NCI-H1417 treated with DMSO at 0.1 percent for 48 hours (cell line): ENCODE data around the gene APBA2.
"Not testable (repeated sequence)": the region's sequence is repeated elsewhere in the genome, so short reads cannot be mapped to it uniquely, and the experiment has no call there.

Experiments
- DNase-seq: peaks from one replicate; lab custom pipeline; 2025; lab: John Stamatoyannopoulos, UW

APBA2 gene

DNA sequence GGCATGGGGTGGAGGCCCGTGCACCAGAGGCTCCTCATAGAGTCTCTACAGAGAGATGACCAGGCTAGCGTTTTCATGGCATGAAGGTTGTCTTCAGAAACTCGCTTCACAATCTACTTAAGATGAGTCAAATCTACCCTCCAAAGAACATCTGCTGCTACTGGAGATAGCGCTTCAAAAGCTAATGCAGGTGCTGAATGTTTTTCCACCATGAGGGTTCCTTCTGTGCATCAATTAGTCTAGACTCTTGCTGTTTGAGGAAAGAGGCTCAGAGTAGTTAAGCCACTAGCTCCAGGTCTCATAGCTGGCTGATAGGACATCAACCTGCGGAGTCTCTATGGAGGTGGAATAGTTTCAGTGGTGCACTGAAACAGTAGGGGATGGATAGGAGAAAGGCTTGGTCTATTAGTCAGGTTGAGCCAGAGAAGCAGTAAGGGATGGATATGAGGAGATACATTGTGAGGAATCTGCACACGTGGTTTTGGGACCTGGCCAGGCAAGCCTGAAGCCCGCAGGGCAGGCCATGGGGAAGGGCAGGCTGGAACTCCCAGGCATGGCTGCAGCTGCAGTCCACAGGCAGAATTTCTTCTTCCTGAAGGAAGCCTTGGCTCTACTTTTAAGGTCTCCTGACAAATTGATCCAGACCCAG is 117.5 kb downstream of the APBA2 start:
- DNase-seq = no peak

GRCh38 chr15:29003840-29004233 is 118.1 kb downstream of the APBA2 start:
- DNase-seq = no peak

DNA sequence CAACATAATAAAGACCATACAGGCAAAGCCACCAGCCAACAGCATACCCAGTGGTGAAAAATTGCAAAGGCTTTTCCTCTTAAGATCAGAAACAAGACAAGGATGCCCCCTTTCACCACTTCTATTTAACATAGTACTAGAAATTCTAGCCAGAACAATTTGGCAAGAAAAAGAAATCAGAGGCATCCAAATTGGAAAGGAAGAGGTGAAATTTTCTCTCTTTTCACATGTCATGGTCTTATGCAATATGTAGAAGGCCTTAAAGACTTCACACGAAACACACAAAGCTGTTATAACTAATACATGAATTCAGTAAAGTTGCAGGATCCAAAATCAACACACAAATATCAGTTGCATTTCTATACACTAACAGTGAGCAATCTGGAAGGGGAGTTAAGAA is 120.2 kb downstream of the APBA2 start:
- DNase-seq = no peak

- no peak for DNase-seq
Observed at GRCh38 chr15:29008846-29009245, 123.1 kb downstream of the APBA2 start.

DNA sequence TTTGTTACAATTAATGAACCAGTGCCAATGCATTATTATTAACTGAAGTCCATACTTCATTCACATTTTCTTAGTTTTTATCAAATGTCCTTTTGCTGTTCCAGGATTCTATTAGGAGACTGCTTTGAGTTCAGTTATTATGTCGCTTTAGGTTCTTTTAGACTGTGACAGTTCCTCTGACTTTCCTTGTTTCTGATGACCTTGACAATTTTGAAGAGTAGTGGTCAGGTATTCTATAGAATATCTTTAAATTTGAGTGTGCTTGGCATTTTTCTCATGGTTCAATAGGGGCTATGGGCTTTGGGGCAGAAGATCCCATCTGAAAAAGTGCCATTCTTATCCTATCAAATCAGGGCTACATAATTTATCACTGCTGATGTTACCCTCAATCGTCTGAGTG is 126.3 kb downstream of the APBA2 start:
- no peak for DNase-seq

DNA sequence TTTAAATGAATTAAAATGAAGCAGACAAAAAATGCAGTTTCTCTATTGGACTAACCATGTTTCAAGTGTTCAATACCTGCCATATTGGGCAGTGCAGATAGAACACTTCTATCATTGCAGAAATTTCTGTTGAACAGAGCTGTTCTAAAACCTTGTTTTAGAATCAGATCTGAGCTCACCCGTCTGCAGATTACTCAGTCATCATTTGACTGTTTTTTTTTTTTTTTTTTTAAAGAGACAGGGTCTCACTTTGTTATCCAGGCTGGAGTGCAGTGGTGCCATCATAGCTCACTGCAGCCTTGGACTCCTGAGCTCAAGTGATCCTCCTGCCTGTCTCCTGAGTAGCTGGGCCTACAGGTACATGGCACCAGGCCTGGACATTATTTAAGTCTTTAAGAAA is 128.7 kb downstream of the APBA2 start:
- no peak for DNase-seq

- no peak for DNase-seq
Observed at GRCh38 chr15:29016518-29016917, 130.7 kb downstream of the APBA2 start.

DNA sequence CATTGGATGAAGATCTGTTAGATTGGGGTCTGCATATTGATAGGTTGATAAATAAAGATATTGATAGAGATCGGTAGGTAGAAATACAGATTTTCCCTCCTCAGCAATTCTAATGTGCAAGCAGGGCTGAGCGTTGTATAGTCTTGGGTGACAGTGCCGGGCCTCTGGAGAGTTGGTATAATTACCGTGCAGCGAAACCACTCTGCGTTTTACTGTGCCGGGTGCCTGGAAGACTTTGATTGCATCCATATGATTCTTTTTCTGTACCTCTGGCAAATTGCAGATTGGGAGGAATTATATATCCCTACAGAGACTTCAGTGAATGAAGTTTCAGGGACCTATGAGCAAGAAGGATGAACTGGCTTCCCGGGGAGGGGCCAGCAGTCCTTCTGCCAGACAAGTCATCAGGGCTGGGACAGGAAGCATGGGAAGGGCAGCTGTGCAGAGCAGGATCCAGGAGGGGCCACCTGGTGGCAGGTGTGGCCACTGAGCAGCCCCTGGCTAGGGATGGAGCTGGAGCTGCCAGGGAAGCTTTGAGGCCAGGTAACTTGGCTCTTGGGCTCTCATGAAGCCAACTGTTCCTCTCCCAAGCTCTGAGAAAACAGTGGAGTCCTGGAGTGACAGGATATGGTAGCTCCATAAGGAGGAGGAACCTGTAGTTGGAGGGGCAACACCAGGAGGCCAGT is 132.5 kb downstream of the APBA2 start:
- DNase-seq = no peak

GRCh38 chr15:29018995-29019976 is 133.5 kb downstream of the APBA2 start:
- no peak for DNase-seq

DNA sequence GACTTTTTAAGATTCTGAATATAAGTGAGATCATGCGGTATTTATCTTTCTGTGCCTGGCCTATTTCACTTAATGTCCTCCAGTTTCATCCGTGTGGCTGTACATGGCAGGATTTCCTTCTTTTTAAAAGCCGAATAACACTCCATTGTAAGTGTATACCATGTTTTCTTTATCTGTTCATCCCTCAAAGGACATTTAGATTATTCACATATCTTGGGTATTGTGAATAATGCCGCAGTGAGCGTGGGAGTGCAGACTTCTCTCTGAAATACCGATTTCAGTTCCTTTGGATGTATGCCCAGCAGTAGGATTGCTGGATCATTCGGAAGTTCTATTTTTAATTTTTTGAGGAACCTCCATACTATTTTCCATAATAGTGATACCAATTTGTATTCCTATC is 136.1 kb downstream of the APBA2 start:
- no peak for DNase-seq

DNA sequence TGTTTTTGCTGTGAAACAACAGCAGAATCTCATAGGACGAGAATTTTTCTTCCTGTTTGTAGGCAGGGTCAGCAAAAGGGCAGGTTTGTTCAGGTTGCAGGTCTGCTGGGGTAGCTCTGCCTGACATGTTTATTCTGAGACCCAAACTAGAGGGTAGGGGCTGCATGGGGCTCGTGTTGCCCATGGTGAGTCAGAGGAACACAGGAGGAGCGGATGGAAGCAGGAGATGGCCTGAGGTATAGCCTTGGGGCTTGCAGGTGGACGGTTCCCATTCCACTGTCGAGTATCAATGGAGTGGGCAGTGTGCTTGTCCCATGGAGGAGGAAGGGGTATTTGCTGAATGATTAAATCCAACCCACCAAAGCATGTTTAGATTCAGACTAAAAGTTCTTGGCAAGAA is 138.9 kb downstream of the APBA2 start:
- no peak for DNase-seq

DNA sequence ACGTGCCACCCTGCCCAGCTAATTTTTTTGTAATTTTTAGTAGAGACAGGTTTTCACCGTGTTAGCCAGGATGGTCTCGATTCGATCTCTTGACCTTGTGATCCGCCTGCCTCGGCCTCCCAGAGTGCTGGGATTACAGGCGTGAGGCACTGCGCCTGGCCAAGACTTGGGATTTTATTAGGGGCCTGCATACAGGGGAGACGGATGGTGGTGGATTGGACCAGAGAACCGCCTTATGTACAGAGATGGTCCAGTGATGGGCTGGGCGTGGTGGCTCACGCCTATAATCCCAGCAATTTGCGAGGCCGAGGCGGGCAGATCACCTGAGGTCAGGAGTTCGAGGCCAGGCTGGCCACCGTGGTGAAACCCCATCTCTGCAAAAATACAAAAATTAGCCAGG is 139.6 kb downstream of the APBA2 start:
- DNase-seq = not testable (repeated sequence)

DNA sequence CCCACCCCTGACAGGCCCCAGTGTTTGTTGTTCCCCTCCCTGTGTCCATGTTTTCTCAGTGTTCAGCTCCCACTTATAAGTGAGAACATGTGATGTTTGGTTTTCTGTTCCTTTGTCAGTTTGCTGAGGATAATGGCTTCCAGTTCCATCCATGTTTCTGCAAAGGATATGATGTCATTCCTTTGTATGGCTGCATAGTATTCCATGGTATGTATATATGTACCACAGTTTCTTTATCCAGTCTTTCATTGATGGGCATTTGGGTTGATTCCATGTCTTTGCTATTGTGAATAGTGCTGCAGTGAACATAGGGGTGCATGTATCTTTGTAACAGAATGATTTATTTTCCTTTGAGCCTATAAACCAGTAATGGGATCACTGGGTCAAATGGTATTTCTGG is 142.4 kb downstream of the APBA2 start:
- DNase-seq = not testable (repeated sequence)

- DNase-seq = no peak
Observed at GRCh38 chr15:29029651-29030195, 143.9 kb downstream of the APBA2 start.

GRCh38 chr15:29031502-29032228 is 145.9 kb downstream of the APBA2 start:
- DNase-seq = no peak

DNA sequence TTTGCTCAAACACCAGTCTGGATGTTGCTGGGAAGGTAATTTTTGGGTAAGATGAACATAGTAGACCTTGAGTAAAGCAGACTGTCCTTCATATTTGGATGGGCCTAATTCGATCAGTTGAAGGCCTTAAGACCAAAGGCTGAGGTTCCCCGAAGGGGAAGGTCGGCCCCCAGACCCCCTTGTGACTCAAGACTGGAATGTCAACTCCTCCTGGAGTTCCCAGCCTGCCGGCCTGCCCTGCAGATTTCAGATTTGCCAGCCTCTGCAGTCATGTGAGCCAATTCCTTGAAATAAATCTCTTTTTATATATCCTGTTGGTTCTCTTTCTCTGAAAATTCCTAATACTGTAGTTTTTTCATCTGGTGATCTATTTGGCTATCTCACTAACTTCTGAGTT is 146.5 kb downstream of the APBA2 start:
- no peak for DNase-seq

DNA sequence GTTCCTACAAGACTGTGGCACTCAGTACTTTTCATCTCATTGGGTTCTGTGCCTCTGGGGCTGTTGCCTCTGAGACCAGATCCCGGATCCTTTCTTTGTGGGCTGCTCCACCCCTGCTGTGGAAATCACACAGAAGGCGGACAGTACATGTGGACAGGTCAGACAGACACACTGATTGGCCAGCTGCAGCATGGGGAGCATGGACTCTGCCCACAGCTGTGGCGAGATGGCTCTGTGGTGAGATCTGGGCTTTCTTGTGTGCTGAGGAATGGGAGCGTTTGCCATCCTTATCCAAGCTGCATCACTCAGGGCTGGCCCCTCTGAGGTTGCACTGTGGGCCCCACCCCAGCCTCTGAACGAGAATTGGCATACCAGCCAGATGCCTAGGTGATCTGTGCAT is 147.0 kb downstream of the APBA2 start:
- no peak for DNase-seq

DNA sequence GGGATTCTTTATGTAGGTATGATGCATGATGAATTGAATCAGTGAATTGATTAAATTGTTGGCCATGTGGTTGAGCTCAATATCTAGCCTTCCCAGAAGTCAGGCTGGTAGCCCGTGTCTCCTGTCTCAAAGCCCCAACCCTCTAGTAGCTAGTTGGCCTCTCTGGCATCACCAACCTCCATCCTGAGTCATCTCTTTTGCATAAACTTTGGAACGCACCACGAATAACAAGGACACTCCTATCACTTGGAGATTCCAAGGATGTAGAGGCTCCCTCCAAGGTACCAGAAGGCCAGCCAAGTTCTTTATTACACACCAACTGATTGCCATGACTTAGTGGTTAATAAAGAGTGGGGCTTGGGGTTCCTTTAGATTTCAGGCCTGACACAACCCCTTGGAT is 148.4 kb downstream of the APBA2 start:
- no peak for DNase-seq

- no peak for DNase-seq
Observed at GRCh38 chr15:29034593-29035335, 149.0 kb downstream of the APBA2 start.

DNA sequence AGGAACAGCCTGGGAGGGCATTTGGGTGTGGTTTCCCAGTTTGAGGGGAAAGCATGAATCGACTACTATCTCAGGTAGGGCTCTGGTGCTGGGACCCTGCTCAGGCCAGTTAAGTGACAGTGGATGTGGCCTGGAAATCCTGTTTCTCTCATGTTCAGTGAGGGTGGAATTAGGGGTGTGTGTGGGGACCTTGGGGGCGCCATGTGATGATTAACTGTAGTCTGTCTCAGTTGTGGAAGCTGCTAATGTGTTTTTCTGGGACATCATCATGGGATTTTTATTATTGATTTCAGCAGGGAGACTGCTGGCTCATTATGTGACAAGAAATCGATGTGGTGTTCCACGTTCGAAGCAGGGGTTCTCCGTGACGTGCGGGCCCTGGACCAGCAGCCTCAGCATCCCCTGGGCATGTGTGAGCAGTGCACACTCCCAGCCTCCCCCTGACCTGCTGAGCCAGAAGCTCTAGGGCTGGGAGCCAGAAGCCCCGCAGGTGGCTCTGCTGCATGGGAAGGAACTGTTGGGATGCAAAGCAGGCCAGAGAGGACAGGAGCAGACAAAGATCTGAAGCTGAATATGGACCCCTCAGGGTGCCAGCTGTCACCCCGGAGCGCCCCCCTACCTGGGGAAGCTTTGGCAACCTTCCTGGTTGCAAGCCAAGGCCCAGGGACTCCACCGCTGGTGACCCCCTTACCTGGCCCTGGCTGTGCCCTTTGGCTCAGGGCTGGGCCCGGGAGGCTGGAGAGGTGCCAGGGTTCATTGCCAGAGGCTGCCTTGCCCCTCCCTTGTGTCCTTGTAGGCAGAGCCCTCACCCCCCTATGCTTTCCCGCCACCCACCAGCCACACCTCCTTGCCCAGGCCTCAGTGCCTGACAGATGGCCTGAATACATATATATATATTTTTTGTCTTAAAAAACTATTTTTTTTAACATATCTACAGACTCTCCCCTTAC is 149.8 kb downstream of the APBA2 start:
- DNase-seq = no peak
